Ovary (tissue), 9 donors: ENCODE measurements around the gene TAOK3. TPM values are rescaled to one million over a fixed set of nuclear protein-coding genes. Genes with fewer than 3 reads are reported as not detected.

Experiments used
- DNase-seq, 5 donors: peaks; one replicate each; pipeline ENCODE4 v3.0.0-alpha.2; 2019 to 2020
- H3K27ac ChIP-seq, 2 donors: fragments of 200-600 bp; one replicate each; pipeline versions ENCODE4 v1.5.1 to v1.8.0; 2019 to 2022
- H3K27me3 ChIP-seq: fragments of 200-600 bp; one replicate; pipeline ENCODE4 v1.8.0; 2022
- H3K36me3 ChIP-seq: fragments of 200-600 bp; sonication (generic); one replicate; pipeline ENCODE4 v1.5.1; 2019
- H3K4me1 ChIP-seq: one replicate; pipeline ENCODE4 v1.8.1; 2013; ENCODE audit warnings: mild to moderate bottlenecking, moderate library complexity; ENCODE audit not compliant: insufficient read depth
- H3K4me3 ChIP-seq: fragments of 200-600 bp; sonication (generic); one replicate; pipeline ENCODE4 v1.5.1; 2017
- H3K9me3 ChIP-seq, 2 donors: fragments of 200-600 bp in 1 of 2; sonication (generic) in 1 of 2; one replicate each; pipeline versions ENCODE4 v1.5.1 to v1.8.1; 2013 to 2019; ENCODE audit warnings: mild to moderate bottlenecking in 1 of 2, moderate library complexity in 1 of 2
- CTCF ChIP-seq, 3 donors: fragments of 450-650 bp in 2 of 3; fragments of 200-600 bp in 1 of 3; IDR thresholded peaks; one replicate each; pipeline versions ENCODE4 v1.5.1 to v1.8.0; 2016 to 2022; ENCODE audit warnings: antibody characterized with exemption in 3 of 3, mild to moderate bottlenecking in 1 of 3
- EP300 ChIP-seq: sonication (generic); formaldehyde crosslinking; IDR thresholded peaks from one replicate; pipeline ENCODE4 v1.6.1; 2017; ENCODE audit warnings: antibody characterized with exemption
- POLR2A ChIP-seq: fragments of 450-650 bp; IDR thresholded peaks from one replicate; pipeline ENCODE4 v1.6.1; 2017; ENCODE audit warnings: antibody characterized with exemption, mild to moderate bottlenecking, moderate library complexity
- WGBS, 3 donors: extraction: QIAGEN DNeasy Blood & Tissue Kit in 1 of 3; methylation state at CpG; one replicate each; pipeline versions ENCODE4 v1.1.5 to v1.1.7; 2013 to 2017; 5-methylcytosine and 5-hydroxymethylcytosine counted together
- intact Hi-C, 4 donors: fragments of 100-400 bp; cut with DNase I; formaldehyde crosslinking; loops; one replicate each; pipeline versions ENCODE4 v1.11.0 to v1.15.1; 2022 to 2023
- polyA plus RNA-seq, 2 donors: library from polyadenylated mRNA; stranded (reverse); fragments of 200-250 nt in 1 of 2; fragments of 350-450 nt in 1 of 2; fragmentation: Illumina TruSeq in 1 of 2; extraction: RNeasy Lipid Tissue Mini Kit (QIAGEN cat#74804) in 1 of 2; gene quantifications; one replicate each; pipeline ENCODE4 v1.2.3, GENCODE V29; 2013 to 2014
- total RNA-seq, 7 donors: library from RNA; depleted of rRNA in 2 of 7; stranded (reverse); fragments of >200 nt in 2 of 7; fragmentation: NEBNext Ultra II Directional in 3 of 7; extraction: Animal tissue kit (Norgen Biotek cat#: 25700) in 3 of 7; gene quantifications; one replicate each; pipeline versions ENCODE4 v1.1.0 to v1.2.4, GENCODE V29; 2016 to 2023
- donor health status: DM: no; HTN: no; CAD: no; lungs with moderate emphysema.
- donor health status: DM: no; HTN: no; CAD: no.
- donor health status: Bipolar disorder and iron deficiency.
- donor health status: DM: yes; HTN: yes; CAD: no.
- donor health status: DM: no; HTN: no; CAD: no.
- donor health status: DM: yes; HTN: yes; CAD: no.

TAOK3 gene
- total and polyA plus RNA-seq, 9 donors = 12.6 to 31.0 (median 23.0) TPM

- no peaks in the 10 kb centered on the region for H3K36me3 ChIP-seq
- no peak for TF ChIP-seq CTCF (IDR thresholded peaks at IDR 0.05)
- TF ChIP-seq POLR2A = no peak
- no peak for TF ChIP-seq EP300
- peak overlapping the region; percentile 49 to 74 for H3K27ac ChIP-seq
- H3K4me1 ChIP-seq = peaks cover 5% of the 10 kb centered on the region
- no peak for DNase-seq
- H3K9me3 ChIP-seq = no peaks in the 10 kb centered on the region
- intact Hi-C loops = no loop called here
- H3K4me3 ChIP-seq = peak overlapping the region; percentile 38
- 5 to 6% (median 6%) methylated on average over 11 of the region's 11 CpGs for WGBS, 3 donors
- H3K27me3 ChIP-seq = no peaks in the 10 kb centered on the region
Observed at GRCh38 chr12:118190266-118190665, 182.4 kb downstream of the TAOK3 start.

GRCh38 chr12:118189741-118190191 lies 182.9 kb downstream of the TAOK3 start:
- Histone ChIP-seq H3K27me3 (no peaks in the 10 kb centered on the region), H3K4me1 (peaks cover 5% of the 10 kb centered on the region), H3K9me3 (no peaks in the 10 kb centered on the region), H3K4me3 (peak overlapping the region; percentile 38), H3K27ac (peak overlapping the region; percentile 49 to 74), H3K36me3 (no peaks in the 10 kb centered on the region)
- no peak for TF ChIP-seq CTCF (IDR thresholded peaks at IDR 0.05)
- no peak for TF ChIP-seq EP300
- TF ChIP-seq POLR2A = no peak
- intact Hi-C loops = loop anchor here in 1 of 4 donors (5.0 kb wide), 1 partner anchor 183 kb away; the partner anchor contains the start of gene TAOK3
- DNase-seq = peak; percentile 23 to 54 (median 38)
- WGBS, 3 donors = 5 to 8% (median 7%) methylated on average over 14 of the region's 14 CpGs

- intact Hi-C loops = loop anchor here in 1 of 4 donors (5.0 kb wide), 1 partner anchor 183 kb away; the partner anchor contains the start of gene TAOK3
- WGBS, 3 donors = 6 to 11% (median 7%) methylated on average over 10 of the region's 10 CpGs
- peak; percentile 63 to 81 (median 76) for DNase-seq
Observed at GRCh38 chr12:118188690-118189371, 183.9 kb downstream of the TAOK3 start.

More at GRCh38 chr12:118188690-118189371, 183.9 kb downstream of the TAOK3 start:
- H3K27ac ChIP-seq = peak overlapping the region in 1 of 2 donors; percentile 45
- no peaks in the 10 kb centered on the region for H3K27me3 ChIP-seq
- no peak for TF ChIP-seq EP300
- no peak for TF ChIP-seq POLR2A
- no peak for TF ChIP-seq CTCF (IDR thresholded peaks at IDR 0.05)
- H3K4me3 ChIP-seq = peak overlapping the region; percentile 19
- no peaks in the 10 kb centered on the region for H3K36me3 ChIP-seq
- H3K9me3 ChIP-seq = no peaks in the 10 kb centered on the region
- H3K4me1 ChIP-seq = peaks cover 5% of the 10 kb centered on the region
